HG03139 (cell line): ENCODE measurements around the gene ASF1B.
"Not testable (repeated sequence)": the region's sequence is repeated elsewhere in the genome, so short reads cannot be mapped to it uniquely, and the experiment has no call there.

ENCODE experiments used
- ATAC-seq: cut with Tn5 transposase; IDR thresholded peaks from one replicate; pipeline ENCODE4 v1.9.1; 2021; ENCODE audit not compliant: unreplicated experiment

ASF1B gene

GRCh38 chr19:14136509-14137281 lies at the start of gene ASF1B:
Gene ASF1B, minus strand, starts transcription at chr19:14136589. Its CDS starts 133 bp downstream, at chr19:14136456.
- ATAC-seq, result peak; percentile 67

GRCh38 chr19:14185691-14186090 lies 49.3 kb upstream of the ASF1B start:
- not testable (repeated sequence) for ATAC-seq

GRCh38 chr19:14185158-14185557 lies 48.8 kb upstream of the ASF1B start:
- ATAC-seq, result no peak

- no peak for ATAC-seq
These were observed 47.5 kb upstream of the ASF1B start for GRCh38 chr19:14183741-14184350.

GRCh38 chr19:14182476-14182875 lies 46.1 kb upstream of the ASF1B start:
- no peak for ATAC-seq

- ATAC-seq, result no peak
These were observed 45.5 kb upstream of the ASF1B start for GRCh38 chr19:14181906-14182305.

- ATAC-seq, result not testable (repeated sequence)
These were observed 44.8 kb upstream of the ASF1B start for GRCh38 chr19:14181199-14181598.

- no peak for ATAC-seq
These were observed 41.2 kb upstream of the ASF1B start for GRCh38 chr19:14177496-14178074.

- ATAC-seq, result no peak
These were observed 39.0 kb upstream of the ASF1B start for GRCh38 chr19:14175351-14175792.

- no peak for ATAC-seq
These were observed 38.5 kb upstream of the ASF1B start for GRCh38 chr19:14174883-14175282.

GRCh38 chr19:14168993-14169392 lies 32.6 kb upstream of the ASF1B start:
- no peak for ATAC-seq

- no peak for ATAC-seq
These were observed 32.0 kb upstream of the ASF1B start for GRCh38 chr19:14168259-14168972.

GRCh38 chr19:14167576-14168138 lies 31.3 kb upstream of the ASF1B start:
- ATAC-seq, result no peak

- no peak for ATAC-seq
These were observed 30.7 kb upstream of the ASF1B start for GRCh38 chr19:14166999-14167575.

- no peak for ATAC-seq
These were observed 29.8 kb upstream of the ASF1B start for GRCh38 chr19:14165990-14166830.

- no peak for ATAC-seq
These were observed 28.5 kb upstream of the ASF1B start for GRCh38 chr19:14164724-14165493.

GRCh38 chr19:14164082-14164481 lies 27.7 kb upstream of the ASF1B start:
- ATAC-seq, result no peak

GRCh38 chr19:14162871-14163297 lies 26.5 kb upstream of the ASF1B start:
- ATAC-seq, result no peak

- no peak for ATAC-seq
These were observed 24.9 kb upstream of the ASF1B start for GRCh38 chr19:14161305-14161704.
